ENCODE measurements around the gene XRCC4. TPM values are rescaled to one million over a fixed set of nuclear protein-coding genes. Genes with fewer than 3 reads are reported as not detected.

XRCC4 gene
- total and polyA plus RNA-seq, 2 of the 8 experiments (the other 6 are each of a cell fraction or from before 2014, with no cell fraction given) = 3.0 to 8.3 TPM

GRCh38 chr5:83099001-83099400 is 21.7 kb downstream of the XRCC4 start:
- no peaks in the 10 kb centered on the region for H3K79me1 ChIP-seq (ENCODE audit: low read depth, low read length)
- no peak overlapping the region for H3K4me2 ChIP-seq (ENCODE audit: insufficient read depth in 1 of 2, low read depth in 2 of 2, low read length in 2 of 2)
- no peak overlapping the region for H2AFZ ChIP-seq (ENCODE audit: low read length)
- no peak overlapping the region for H4K5ac ChIP-seq (ENCODE audit: insufficient read length, low read depth, low read length)
- CTCF ChIA-PET (ENCODE audit: partially characterized antibody) = no interaction called here
- POLR2A ChIA-PET (ENCODE audit: partially characterized antibody) = interaction anchor here (0.9 kb wide), 1 partner anchor 23 kb away, joined by 3 read pairs; no protein-coding TSS in a partner anchor
- FAIRE-seq = no peak
- H3K9ac ChIP-seq (replicated peaks in 1 of 4; ENCODE audit: extremely low read depth in 1 of 4, low read depth in 3 of 4, low read length in 3 of 4) = no peak overlapping the region
- H2BK120ac ChIP-seq (replicated peaks; ENCODE audit: low read depth, low read length) = no peak overlapping the region
- H3K23ac ChIP-seq (ENCODE audit: insufficient read length) = no peak overlapping the region
- no peaks in the 10 kb centered on the region for H3K36me3 ChIP-seq (ENCODE audit: control insufficient read depth in 2 of 4, insufficient read depth in 4 of 4, low read length in 3 of 4)
- H3K14ac ChIP-seq (ENCODE audit: insufficient read length) = no peak overlapping the region
- H3K23me2 ChIP-seq (ENCODE audit: low read depth, low read length) = no peaks in the 10 kb centered on the region
- H2BK15ac ChIP-seq (ENCODE audit: low read length) = no peak overlapping the region
- H3K4me3 ChIP-seq (ENCODE audit: extremely low read depth in 1 of 4, insufficient read depth in 2 of 4, low read depth in 3 of 4, low read length in 4 of 4) = no peak overlapping the region
- DNase-seq (ENCODE audit: low read depth in 1 of 2, low spot score in 2 of 2) = no peak
- H4K20me1 ChIP-seq (replicated peaks in 1 of 2; ENCODE audit: control insufficient read depth in 1 of 2, insufficient read depth in 2 of 2, low read length in 2 of 2) = no peaks in the 10 kb centered on the region
- no peak overlapping the region for H2BK20ac ChIP-seq (ENCODE audit: low read length)
- no peak overlapping the region for H4K8ac ChIP-seq (ENCODE audit: extremely low read depth, insufficient read depth, low read length)
- no peak overlapping the region for H2BK12ac ChIP-seq (ENCODE audit: low read depth, low read length)
- no peak overlapping the region for H4K91ac ChIP-seq (replicated peaks; ENCODE audit: insufficient read length, low read length)
- H3K9me3 ChIP-seq (ENCODE audit: insufficient read depth in 2 of 2, low read depth in 1 of 2, low read length in 1 of 2) = no peaks in the 10 kb centered on the region
- H3K4me1 ChIP-seq (replicated peaks in 1 of 4; ENCODE audit: control insufficient read depth in 3 of 4, insufficient read depth in 4 of 4, low read length in 3 of 4) = peaks cover 0 to 3% (median 0%) of the 10 kb centered on the region in 4 experiments; a peak in 1 of 7 replicates
- H3K4ac ChIP-seq (replicated peaks; ENCODE audit: insufficient read length, low read depth, low read length) = no peak overlapping the region
- H3K18ac ChIP-seq (ENCODE audit: extremely low read depth, low read length) = no peak overlapping the region
- H2BK5ac ChIP-seq (ENCODE audit: low read depth, low read length) = no peak overlapping the region
- no peaks in the 10 kb centered on the region for H3K79me2 ChIP-seq (ENCODE audit: control insufficient read depth in 1 of 2, insufficient read depth in 2 of 2, low read length in 2 of 2)
- H3K27ac ChIP-seq (ENCODE audit: low read depth, low read length) = no peak overlapping the region
- H2AK5ac ChIP-seq (ENCODE audit: low read depth, low read length) = no peak overlapping the region
- no peaks in the 10 kb centered on the region for H3K27me3 ChIP-seq (replicated peaks in 1 of 4; ENCODE audit: control insufficient read depth in 3 of 4, extremely low read depth in 1 of 4, insufficient read depth in 3 of 4, low read length in 3 of 4)
- no peak overlapping the region for H3K56ac ChIP-seq (replicated peaks; ENCODE audit: insufficient read length, low read depth, low read length)
- TF ChIP-seq EGR1 (IDR thresholded peaks at IDR 0.05; ENCODE audit: borderline replicate concordance, low read depth, low read length) = no peak
- no peak for TF ChIP-seq RBBP5 (IDR thresholded peaks at IDR 0.05; ENCODE audit: borderline replicate concordance, low read depth, low read length)
- no peak for TF ChIP-seq ATF2 (IDR thresholded peaks at IDR 0.05; ENCODE audit: low read length)
